Adipose tissue (tissue), 3 donors: ENCODE data around the gene DIAPH3. TPM values are rescaled to one million over a fixed set of nuclear protein-coding genes. Genes with fewer than 3 reads are reported as not detected.
"Not testable (repeated sequence)": the region's sequence is repeated elsewhere in the genome, so short reads cannot be mapped to it uniquely, and the experiment has no call there.

ENCODE experiments used
- H3K27ac ChIP-seq: one replicate; pipeline ENCODE4 v1.5.1; 2013; ENCODE audit warnings: low read depth, low read length
- WGBS, 3 donors: extraction: QIAGEN DNeasy Blood & Tissue Kit; methylation state at CpG; one replicate each; pipeline ENCODE4 v1.1.7; 2013; 5-methylcytosine and 5-hydroxymethylcytosine counted together
- polyA plus RNA-seq, 3 donors: library from polyadenylated mRNA; stranded (reverse); fragments of 200-250 nt; gene quantifications; one replicate each; pipeline ENCODE4 v1.2.3, GENCODE V29; 2013
- donor health status: healthy with polysubstance abuse.
- donor health status: Bipolar disorder and iron deficiency.
- donor health status: healthy.

Gene DIAPH3, protein sequence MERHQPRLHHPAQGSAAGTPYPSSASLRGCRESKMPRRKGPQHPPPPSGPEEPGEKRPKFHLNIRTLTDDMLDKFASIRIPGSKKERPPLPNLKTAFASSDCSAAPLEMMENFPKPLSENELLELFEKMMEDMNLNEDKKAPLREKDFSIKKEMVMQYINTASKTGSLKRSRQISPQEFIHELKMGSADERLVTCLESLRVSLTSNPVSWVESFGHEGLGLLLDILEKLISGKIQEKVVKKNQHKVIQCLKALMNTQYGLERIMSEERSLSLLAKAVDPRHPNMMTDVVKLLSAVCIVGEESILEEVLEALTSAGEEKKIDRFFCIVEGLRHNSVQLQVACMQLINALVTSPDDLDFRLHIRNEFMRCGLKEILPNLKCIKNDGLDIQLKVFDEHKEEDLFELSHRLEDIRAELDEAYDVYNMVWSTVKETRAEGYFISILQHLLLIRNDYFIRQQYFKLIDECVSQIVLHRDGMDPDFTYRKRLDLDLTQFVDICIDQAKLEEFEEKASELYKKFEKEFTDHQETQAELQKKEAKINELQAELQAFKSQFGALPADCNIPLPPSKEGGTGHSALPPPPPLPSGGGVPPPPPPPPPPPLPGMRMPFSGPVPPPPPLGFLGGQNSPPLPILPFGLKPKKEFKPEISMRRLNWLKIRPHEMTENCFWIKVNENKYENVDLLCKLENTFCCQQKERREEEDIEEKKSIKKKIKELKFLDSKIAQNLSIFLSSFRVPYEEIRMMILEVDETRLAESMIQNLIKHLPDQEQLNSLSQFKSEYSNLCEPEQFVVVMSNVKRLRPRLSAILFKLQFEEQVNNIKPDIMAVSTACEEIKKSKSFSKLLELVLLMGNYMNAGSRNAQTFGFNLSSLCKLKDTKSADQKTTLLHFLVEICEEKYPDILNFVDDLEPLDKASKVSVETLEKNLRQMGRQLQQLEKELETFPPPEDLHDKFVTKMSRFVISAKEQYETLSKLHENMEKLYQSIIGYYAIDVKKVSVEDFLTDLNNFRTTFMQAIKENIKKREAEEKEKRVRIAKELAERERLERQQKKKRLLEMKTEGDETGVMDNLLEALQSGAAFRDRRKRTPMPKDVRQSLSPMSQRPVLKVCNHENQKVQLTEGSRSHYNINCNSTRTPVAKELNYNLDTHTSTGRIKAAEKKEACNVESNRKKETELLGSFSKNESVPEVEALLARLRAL
- polyA plus RNA-seq: under 1 TPM; 0.06 to 0.45 (median 0.24) TPM

DNA sequence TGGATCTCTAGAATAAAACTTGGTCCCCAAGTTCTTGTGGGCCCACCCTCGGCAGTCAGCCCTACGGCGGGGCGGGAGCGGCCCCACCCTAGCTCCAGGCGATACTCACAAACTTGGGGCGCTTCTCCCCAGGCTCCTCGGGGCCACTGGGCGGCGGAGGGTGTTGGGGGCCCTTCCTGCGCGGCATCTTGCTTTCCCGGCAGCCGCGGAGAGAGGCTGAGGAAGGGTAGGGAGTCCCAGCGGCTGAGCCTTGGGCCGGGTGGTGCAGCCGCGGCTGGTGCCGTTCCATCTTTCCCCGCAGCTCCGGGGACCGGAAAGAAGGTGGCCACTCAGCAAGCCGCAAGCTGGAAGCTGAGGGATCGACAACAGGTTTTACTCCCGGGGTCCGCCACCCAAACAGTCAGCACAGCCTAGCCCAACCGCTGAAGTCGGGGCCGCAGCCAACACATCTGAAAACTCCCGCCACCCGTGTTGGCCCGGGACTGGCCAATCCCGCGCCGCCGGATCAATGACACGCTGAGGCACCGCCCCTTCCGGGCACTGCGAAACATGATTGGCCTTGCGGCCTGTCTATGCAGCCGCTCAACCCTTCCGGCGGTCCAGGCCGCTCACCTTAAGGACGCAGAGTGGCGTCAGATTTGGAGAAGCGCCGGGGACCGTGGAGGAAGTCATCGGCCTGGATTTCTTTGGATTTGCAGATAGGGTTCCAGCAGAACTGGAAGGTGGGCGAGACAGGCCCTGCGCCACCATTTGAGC is at the start of gene DIAPH3:
TSS of gene DIAPH3 (minus strand) at position 451 of the 756 bp plus-strand sequence. CDS start at position 289, 162 bp downstream.
- 0 to 1% (median 1%) methylated on average over 54 of the region's 54 CpGs for WGBS, 3 donors

DNA sequence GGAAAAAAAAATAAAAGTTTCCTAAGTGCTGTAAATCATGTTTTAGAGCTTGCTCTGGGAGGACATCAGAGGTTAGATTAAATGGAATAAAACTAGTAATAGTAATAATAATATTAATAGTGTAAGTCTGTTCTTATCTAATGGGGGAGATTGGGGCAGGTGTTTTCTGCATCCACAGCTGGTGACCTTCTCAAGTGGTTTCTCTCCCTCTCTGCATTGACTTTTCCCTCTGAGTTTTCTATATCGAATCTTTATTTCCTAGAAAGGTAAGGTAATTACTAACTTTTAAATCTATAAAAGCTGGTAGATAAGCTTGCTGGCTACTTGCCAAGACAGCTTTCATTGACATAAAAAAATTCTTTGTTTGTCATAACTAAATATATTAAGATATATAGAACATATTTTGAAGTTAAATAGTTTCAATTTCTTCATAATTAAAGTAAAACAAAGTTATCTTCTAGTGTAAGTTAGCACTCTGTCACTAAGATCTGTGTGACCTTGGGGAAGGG is 49.6 kb upstream of the DIAPH3 start:
- H3K27ac ChIP-seq: no peak overlapping the region
- 29 to 47% (median 41%) methylated on average over 1 of the region's 1 CpG for WGBS, 3 donors

More for the DNA sequence above, at the start of gene DIAPH3:
- H3K27ac ChIP-seq: peak within 1 kb of the TSS; percentile 51

DNA sequence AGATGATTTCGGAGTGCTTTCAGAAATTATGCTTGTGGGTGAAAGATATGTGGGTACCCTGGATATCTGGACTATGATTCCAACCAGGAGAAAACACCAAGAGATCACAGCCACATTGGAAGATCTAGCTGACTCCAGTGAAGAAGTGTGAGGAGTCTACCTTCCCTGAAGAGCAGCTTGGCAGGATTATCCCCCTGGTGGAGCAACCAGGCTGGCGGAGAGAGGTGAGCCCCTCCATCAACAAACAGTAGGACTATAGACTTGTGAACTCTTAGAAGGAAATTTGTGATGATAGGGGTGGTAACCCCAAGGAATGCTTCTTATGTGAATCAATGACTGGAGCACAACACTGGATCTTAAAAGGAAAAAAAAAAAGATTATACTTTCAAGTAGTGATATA is 47.8 kb upstream of the DIAPH3 start:
- H3K27ac ChIP-seq: no peak overlapping the region

GRCh38 chr13:60210510-60211330 is 47.0 kb upstream of the DIAPH3 start:
- WGBS, 3 donors: 43 to 53% (median 47%) methylated on average over 4 of the region's 4 CpGs
- no peak overlapping the region for H3K27ac ChIP-seq

More for the DNA sequence above, 47.8 kb upstream of the DIAPH3 start:
- WGBS, 3 donors: 87 to 93% (median 90%) methylated on average over 2 of the region's 2 CpGs

DNA sequence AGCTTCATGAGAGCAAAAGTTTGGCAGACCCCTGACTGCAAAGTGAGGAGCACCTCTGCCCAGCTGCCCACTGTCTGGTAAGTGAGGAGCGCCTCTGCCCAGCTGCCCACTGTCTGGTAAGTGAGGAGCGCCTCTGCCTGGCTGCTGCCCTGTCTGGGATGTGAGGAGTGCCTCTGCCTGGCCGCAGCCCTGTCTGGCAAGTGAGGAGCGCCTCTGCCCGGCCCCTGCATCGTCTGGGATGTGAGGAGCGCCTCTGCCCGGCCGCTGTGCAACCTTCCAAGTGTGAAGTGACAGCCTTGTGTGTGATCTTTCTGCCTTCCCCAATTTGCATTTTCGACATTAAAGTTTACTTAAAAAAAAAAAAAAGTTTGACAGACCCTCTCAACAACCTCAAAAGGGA is 41.8 kb upstream of the DIAPH3 start:
- WGBS, 3 donors: 76 to 96% (median 82%) methylated on average over 10 of the region's 10 CpGs
- H3K27ac ChIP-seq: not testable (repeated sequence)

- no peak overlapping the region for H3K27ac ChIP-seq
Observed at GRCh38 chr13:60201286-60201685, 37.6 kb upstream of the DIAPH3 start.

GRCh38 chr13:60195893-60196292 is 32.2 kb upstream of the DIAPH3 start:
- 39 to 87% (median 87%) methylated on average over 2 of the region's 2 CpGs for WGBS, 3 donors
- not testable (repeated sequence) for H3K27ac ChIP-seq

- no peak overlapping the region for H3K27ac ChIP-seq
- 84 to 100% (median 95%) methylated on average over 1 of the region's 1 CpG for WGBS, 3 donors
Observed at GRCh38 chr13:60182907-60183306, 19.2 kb upstream of the DIAPH3 start.

DNA sequence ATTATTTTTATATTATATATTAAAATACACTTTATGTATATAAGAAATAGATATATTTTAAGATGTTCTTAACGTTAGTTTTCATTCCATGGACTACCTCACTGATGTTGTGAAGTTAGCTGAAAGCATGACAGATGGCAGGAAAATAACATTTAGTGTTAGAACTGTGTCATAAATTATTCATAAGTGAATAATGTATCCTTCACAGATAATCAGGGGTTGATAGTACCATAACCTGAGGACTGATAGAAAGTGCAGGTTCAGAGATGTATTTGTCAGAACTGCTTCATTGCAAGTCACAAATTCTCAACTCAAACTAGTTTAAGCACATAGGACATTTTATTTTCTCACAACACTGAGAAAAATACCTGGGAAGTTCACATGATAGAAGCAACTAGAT is 14.6 kb upstream of the DIAPH3 start:
- 84 to 92% (median 88%) methylated on average over 1 of the region's 1 CpG for WGBS, 3 donors
- no peak overlapping the region for H3K27ac ChIP-seq

DNA sequence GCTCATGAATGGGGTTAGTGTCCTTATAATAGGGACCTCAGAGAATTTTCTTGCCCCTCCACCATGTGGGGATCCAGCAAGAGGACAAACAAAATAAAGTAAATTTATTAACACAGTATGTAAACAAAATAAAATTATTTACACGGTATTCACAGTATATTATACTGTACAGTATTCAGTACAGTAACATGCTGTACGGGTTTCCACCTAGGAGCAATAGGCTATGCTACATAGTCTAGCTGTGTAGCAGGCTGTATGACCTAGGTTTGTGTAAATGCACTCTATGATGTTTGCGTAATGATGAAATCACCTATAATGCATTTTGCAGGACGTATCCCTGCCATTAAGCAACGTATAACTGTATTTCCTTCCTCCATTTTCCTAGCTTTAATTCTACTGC is 11.8 kb upstream of the DIAPH3 start:
- WGBS, 3 donors: 74 to 79% (median 75%) methylated on average over 5 of the region's 5 CpGs
- H3K27ac ChIP-seq: no peak overlapping the region

GRCh38 chr13:60174113-60174512 is 10.4 kb upstream of the DIAPH3 start:
- no peak overlapping the region for H3K27ac ChIP-seq
- WGBS, 3 donors: 75 to 78% (median 77%) methylated on average over 5 of the region's 5 CpGs

- 59 to 76% (median 65%) methylated on average over 2 of the region's 2 CpGs for WGBS, 3 donors
- H3K27ac ChIP-seq: no peak overlapping the region
Observed at GRCh38 chr13:60172111-60172510, 8.4 kb upstream of the DIAPH3 start.

DNA sequence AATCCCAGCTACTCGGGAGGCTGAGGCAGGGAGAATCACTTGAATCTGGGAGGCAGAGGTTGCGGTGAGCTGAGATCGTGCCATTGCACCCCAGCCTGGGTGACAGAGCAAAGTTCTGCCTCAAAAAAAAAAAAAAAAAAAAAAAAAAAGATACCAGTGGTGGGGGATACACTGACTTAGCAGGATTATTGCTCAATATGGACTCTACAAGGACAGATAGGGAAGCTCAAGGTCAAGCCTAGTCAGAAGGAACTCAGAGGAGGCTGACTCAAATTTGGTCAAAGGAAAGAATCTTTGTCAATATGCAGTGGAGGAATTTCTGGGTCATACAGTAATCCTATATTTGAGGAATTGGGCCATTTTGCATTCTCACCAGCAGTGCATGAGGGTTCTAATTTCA is 6.7 kb upstream of the DIAPH3 start:
- 86 to 96% (median 94%) methylated on average over 3 of the region's 3 CpGs for WGBS, 3 donors
- H3K27ac ChIP-seq: no peak overlapping the region

DNA sequence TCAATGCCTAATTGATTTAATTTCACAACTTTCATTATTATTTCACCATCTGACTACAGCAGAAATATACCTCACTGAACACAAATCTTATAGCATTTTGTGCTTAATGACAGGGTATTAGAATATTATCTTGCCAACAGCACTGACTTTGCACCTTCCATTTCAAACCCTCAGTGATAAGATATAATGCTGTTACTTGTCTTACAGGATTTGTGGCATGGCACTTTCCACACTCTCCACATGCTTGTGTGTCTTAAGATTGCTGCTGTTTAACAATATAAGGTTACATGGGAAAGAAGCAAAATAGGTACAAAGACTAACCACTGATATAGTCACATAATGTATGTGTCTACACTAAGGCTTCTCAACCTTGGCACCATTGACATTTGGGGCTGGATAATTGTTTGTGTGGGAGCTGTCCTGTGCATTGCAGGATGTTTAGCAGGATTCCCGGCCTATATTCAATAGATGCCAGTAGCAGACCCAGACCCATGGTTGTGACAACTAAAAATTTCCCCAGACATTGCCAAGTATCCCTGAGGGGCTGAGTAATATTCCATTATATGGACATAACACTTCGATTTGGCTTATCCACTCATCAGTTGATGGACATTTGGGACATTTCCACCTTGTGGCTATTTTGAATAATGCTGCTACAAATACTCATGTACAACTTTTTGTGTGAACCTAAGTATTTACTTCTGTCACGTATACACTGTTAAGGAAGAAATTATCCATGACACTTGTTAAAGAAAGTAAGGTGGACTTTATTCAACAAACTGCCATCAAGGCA is 5.7 kb upstream of the DIAPH3 start:
- no peak overlapping the region for H3K27ac ChIP-seq
- 82 to 90% (median 82%) methylated on average over 3 of the region's 3 CpGs for WGBS, 3 donors

- 60 to 93% (median 81%) methylated on average over 3 of the region's 3 CpGs for WGBS, 3 donors
- H3K27ac ChIP-seq: no peak overlapping the region
Observed at GRCh38 chr13:60167121-60167520, 3.4 kb upstream of the DIAPH3 start.

GRCh38 chr13:60165391-60166099 is 1.8 kb upstream of the DIAPH3 start:
- 29 to 64% (median 61%) methylated on average over 3 of the region's 3 CpGs for WGBS, 3 donors
- no peak overlapping the region for H3K27ac ChIP-seq
